Measurements from ENCODE around the gene BRS3.
"Not testable (repeated sequence)": the region's sequence is repeated elsewhere in the genome, so short reads cannot be mapped to it uniquely, and the experiment has no call there.

Gene BRS3

DNA sequence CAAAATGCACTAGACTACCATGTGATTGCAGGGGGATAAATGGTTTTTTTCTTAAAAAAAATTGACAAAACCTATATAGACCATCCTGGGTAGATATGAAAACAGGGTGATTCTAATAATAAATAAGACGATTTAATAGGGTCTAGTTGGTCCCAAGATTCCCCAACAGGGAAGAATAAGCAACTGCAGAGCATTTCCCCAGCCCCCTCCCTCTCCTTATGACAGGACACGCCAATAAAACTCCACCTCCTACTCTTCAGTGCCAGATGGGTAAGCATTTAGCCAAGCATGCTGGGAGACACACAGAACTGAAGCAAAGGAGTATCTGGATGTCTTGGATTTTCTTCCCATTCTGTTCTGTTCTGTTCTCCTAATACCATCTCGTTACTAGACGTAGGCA lies at the start of gene BRS3:
Gene BRS3, plus strand, starts transcription at position 301 of the 400 bp plus-strand sequence. CDS start 168 bp downstream, outside the sequence.
- DNase-seq (ENCODE audit: low spot score) = no peak

DNA sequence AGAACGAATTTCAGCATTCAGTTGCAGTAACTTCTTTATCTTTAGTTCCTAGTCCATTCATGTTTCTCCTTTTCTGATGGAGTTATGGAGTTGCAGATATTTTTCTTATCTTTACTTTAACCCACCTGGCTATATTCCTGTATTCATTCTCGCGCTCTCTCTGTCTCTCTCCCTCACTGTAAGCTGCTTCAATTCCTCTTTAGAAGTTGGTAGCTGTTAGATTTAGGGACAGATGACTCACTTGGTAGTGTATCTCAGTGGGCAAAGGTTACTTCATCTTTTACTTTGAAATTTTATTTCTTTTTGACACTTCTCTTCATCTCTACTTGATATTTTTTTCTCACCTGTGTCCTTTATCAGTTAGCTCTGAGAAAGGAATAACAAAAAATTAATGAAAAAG lies 49.6 kb upstream of the BRS3 start:
- no peak for DNase-seq (ENCODE audit: low spot score)

DNA sequence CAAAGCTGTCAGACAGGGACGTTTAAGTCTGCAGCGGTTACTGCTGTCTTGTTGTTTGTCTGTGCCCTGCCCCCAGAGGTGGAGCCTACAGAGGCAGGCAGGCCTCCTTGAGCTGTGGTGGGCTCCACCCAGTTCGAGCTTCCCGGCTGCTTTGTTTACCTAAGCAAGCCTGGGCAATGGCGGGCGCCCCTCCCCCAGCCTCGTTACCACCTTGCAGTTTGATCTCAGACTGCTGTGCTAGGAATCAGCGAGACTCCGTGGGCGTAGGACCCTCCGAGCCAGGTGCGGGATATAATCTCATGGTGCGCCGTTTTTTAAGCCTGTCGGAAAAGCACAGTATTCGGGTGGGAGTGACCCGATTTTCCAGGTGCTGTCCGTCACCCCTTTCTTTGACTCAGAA lies 42.1 kb upstream of the BRS3 start:
- not testable (repeated sequence) for DNase-seq (ENCODE audit: low spot score)

DNA sequence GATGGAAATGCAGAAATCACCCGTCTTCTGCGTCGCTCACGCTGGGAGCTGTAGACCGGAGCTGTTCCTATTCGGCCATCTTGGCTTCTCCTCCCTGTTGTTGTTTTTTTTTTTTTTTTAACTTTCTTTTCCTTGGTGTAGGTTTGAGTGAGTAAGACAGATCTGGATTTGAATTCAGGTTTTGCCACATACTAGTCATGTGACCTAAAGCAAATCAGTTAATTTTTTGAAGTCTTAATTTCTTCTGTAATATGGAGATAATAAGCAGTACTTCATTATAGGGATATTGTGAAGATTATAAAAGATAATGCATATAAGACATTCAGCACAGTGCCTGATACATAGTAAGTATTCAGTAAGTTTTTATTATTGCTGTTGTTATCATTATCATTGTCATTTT lies 41.5 kb upstream of the BRS3 start:
- DNase-seq (ENCODE audit: low spot score) = no peak

DNA sequence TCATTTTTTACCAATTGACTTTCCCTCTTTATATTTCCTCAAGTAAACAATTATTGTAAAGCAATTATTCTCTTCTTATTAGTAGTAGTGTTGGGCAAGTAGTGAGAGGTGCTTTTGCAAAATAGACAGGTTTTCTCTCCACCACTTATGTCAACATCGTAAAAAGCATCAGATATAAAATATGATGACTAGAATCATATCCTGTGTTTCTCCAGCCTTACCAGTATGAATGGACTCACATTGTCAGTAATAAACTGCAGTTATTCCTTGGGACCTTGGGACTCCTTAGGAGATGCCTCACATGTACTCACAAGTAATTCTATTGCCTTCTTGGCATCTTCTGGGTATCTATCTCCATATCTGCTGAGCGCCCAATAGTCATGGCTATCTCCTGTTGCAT lies 40.4 kb upstream of the BRS3 start:
- DNase-seq (ENCODE audit: low spot score) = no peak

DNA sequence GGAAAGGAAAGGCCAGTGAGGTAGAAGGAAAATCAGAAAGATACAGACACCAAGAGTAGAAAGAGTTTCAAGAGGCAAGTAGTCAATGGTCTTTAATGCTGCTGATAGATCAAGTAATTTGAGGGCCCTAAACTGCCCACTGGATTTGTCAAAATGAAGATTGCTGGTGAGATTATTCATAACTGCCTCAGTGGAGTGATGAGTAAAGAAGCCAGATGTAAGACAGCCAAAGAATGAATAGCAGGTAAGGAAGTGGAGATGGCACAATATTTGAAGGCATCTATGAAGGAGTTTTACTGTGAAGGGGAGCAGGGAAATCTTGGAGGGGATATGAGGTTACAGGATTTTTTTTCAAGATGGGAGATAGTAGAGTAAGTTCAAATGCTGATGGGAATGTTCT lies 39.8 kb upstream of the BRS3 start:
- no peak for DNase-seq (ENCODE audit: low spot score)

DNA sequence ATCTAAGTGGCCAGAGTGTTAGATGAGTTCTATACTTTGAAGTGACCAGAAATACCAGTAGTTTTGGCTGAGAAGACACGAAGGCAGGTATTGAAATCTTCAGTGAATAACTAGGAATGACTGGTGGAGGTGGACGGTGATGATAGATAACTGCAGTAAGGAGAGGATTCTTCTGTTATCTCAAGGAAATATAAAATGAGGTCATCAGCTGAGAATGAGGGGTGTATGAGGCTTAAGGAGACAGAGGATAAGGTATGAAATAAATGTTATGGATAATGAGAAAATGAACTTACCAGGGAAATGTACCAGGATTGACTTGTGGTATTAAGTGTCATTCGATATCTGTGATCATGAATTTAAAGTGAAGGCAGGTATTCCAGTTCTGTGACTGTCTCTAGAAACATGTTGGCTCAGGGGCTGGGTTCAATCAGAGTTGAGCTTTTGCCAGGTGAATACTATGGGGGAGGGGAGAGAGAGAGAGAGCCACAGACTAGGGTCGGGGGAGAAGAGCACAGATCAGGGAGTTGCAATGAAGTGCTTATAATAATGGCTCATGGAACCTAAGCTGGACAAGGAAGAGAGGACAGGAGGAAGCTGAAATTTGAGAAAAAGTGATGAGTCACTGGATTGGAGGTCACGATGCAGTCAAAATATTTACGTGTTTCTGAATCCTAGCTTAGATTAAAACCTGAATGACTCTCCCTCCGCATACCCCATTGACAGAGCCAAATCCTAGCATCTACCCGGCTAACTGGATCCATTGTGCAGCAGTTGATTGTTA lies 37.5 kb upstream of the BRS3 start:
- DNase-seq (ENCODE audit: low spot score) = no peak

DNA sequence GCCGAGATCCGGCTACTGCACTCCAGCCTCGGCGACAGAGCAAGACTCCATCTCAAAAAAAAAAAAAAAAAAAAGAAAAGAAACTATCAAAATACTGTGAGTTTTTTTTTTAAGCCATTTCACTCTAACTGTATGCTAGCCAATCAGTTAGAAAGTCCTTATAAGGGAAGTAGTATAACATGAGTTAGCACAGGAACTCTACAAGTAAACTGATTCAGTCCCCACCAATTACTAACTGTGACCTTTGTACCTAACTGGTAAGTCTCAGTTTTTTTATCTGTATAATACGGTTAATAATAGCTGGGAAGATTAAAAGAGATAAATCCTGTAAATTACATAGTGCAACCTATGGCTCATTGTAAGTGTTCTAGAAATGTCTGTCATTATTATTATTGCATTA lies 35.1 kb upstream of the BRS3 start:
- DNase-seq (ENCODE audit: low spot score) = no peak

DNA sequence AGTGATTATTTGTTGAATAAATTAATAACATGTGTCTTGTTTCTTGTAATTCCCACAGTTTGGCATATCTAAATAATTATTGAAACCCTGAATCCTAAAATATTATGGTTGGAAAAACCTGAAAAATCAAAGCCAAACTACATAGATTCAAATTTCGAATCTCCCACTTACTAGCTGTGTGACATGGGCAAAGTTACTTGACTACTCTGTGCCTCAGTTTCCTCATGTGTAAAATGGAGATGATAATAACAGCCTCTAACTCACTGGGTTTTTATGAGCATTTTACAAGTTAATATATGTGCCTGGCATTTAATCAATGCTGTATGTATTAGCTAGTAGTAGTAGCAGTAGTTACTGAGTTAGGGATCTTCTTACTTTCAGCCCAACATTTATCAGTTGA lies 34.6 kb upstream of the BRS3 start:
- DNase-seq (ENCODE audit: low spot score) = no peak

DNA sequence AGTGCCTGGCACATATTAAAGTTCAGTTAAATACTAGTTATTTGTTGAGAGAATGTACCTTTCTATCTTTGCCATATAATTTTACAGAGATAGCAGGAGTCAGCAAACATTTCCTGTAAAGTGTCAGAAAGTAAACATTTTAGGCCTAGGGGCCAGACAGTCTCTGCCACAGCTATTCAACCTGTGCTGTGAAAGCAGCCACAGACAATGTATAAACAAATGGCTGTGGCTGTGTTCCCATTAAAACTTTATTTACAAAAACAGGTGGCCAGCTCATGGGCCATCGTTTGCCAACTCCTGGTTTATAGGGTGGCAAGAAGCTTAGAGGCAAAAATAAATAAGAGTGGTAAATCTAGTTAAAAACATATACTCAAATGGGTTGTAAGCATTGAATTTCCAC lies 34.0 kb upstream of the BRS3 start:
- no peak for DNase-seq (ENCODE audit: low spot score)

DNA sequence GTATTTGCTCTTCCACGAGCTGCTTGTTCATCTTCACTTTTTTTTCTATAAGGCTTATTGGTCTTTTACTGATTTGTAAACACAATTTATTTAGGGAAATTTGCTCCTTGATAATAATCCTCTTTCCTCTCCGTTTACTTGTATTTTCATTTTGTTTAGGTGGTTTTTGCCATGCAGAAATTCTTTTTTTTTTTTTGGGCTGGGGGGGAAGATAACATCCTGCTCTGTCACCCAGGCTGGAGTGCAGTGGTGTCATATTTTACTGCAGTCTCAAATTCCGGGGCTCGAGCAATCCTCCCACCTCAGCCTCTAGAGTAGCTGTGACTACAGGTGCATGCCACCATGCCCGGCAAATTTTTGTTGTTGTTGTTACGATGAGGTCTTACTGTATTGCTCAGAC lies 31.6 kb upstream of the BRS3 start:
- DNase-seq (ENCODE audit: low spot score) = no peak

DNA sequence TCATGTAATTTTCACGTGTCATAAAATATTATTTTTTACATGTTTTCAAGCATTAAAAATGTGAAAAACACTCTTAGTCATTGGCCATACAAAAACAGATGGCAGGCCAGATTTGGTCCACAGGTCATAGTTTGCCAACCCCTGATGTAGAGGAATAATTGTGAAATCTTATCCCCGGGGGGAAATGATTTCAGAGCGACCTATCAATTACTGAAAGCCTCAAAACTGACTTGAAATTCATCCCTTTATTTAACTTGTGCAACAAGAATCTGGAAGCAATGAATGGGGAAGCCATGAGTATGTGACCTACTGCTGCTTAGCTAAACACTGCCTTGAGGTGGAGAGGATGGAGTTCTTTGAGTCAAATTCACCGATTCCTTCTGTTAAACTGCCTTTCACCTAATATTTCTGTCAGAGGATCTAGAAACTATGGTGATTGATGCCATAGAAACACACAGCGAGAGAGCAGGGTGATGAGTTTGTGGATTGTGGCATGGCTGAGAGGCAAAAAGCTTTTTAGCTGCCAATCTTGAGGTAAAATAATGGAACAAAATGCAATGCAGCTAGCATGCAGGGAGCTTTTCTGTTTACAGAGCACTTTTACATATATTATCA lies 30.3 kb upstream of the BRS3 start:
- no peak for DNase-seq (ENCODE audit: low spot score)

DNA sequence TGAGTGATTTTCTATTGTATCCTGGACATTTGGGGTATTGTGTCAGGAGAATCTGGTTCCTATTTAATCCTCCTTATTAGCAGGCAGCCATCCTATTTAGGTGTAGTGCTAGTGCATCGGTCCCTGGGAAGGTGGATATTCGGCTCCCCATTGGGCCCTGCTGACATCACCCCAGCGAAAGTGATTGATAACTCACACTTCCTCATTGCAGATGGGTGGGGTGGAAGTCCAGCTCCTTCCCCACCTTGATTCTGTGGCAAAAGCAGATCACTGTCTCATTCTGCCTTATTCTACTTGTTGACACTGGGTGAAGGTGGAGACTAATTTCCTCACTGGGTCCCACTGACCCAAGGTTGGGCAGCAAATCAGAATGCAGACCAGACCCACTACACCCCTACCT lies 23.2 kb upstream of the BRS3 start:
- no peak for DNase-seq (ENCODE audit: low spot score)

DNA sequence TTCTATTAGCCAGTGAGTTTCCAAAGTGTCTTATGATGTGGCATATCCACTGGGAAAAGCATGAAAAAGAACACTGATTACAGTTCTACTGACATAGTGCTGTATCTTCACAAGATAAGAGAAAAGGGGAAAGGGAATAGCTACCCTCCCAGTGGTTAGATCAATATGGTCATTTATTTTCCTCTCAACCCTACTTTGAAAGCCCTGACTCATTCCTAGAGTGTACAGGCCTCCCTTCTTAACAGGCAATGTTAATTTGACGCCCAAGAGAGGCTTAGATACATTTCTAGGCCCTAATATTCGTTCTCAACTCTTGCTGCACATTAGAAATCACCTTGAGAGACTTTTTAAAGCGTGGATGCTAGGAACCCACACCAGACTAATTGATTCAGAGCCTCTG lies 20.4 kb upstream of the BRS3 start:
- DNase-seq (ENCODE audit: low spot score) = no peak

DNA sequence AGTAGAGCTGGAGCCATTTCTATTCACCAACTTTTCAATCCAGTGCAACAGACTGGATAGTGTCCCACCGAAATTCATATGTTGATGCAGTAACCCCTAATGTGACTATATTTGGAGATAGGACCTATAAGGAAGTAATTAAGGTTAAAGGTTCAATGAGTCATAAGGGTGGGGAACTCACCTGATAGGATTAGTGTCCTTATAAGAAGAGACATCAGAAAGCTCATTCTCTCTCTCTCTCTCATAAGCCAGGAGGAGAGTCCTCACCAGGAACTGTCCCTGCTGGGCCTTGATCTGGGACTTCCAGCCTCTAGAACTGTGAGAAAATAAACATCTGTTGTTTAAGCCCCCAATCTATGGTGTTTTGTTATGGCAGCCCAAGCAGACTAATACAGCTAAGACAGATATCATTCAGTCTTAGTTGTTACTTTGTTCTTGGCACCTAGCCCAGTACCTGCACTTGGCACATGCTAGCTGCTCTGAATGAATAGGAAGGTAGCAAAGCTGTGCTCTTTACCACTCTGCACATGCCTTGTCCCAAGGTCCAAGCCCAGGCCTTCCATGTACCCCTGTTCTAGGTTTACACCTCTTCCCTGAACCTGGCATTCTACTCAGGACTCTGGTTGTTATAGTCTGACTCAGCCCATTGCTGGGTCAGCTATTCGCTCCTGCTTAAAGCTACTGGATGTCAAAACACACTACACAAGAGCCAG lies 19.2 kb upstream of the BRS3 start:
- no peak for DNase-seq (ENCODE audit: low spot score)

DNA sequence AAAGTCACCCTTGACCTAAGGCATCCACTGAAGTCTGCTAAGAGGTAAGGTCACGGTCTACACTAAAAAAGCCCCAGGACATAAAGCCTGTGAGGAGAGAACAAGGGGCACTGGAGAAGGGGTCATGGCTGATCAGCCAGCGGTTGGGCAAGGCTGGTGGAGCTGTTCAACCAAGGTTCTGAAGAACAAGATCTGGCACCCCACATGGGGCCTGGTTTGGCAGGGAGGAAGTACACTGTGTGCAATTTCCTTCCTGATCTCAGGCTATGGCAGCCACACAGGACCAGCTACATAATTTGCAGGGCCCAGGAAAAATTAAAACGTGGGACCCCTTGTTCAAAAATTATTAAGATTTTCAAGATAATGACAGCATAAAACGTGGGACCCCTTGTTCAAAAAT lies 14.1 kb upstream of the BRS3 start:
- DNase-seq (ENCODE audit: low spot score) = no peak

DNA sequence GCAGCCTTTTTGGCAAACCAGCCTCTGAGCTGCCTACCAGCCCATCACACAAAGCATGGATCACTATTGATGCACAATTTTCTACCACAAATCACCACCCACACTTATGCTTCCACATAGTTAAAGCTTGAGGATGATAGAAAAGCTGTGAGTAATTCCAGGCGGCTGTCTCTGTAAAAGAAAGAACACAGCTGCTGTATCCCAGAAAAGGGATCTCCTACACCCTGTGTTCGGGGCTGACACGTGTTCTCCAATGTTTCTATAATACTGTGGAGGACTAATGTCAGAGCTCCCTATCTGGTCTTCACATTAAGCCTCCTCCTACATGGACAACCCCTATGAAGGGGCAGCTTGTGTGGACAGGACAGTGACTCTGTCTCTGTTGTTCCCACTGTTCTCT lies 12.5 kb upstream of the BRS3 start:
- no peak for DNase-seq (ENCODE audit: low spot score)

DNA sequence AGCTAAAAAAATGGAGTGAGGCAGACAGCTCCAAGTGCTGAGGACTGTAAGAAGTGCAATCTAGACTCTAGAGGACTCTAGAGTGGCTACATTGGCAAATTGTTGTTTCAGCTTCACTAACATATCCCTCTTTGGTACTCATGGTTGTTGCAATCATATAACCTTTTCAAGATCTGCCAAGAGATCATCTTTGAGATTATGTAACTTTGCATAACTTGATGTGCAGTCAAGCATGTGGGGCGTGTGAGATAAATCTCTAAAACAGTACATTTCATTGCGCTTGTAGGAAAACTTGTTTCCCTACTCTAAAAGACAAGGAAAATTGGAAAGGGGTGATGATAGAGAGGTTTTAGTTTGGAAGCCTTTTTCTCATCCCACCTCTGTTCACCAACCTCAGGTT lies 11.2 kb upstream of the BRS3 start:
- DNase-seq (ENCODE audit: low spot score) = no peak

DNA sequence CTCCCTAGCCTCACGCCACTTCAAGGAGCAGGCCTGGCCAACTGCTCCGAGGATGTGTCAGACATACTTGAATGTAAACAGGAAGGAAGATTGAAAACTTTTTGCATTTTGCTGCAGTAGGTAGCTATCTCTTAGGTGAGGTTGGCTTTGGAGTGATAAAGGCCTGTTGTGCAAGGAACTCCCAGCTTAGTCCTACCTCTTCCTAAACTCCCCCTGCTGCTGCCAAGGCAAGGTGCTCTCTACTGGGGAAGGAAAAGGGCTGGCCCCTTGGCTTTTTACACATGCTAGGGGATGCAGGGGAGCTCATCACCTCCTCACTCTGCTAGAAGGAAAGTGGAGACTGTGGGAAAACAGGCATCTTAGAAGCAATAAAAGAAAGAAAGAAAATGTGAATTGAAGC lies 10.7 kb upstream of the BRS3 start:
- DNase-seq (ENCODE audit: low spot score) = no peak

DNA sequence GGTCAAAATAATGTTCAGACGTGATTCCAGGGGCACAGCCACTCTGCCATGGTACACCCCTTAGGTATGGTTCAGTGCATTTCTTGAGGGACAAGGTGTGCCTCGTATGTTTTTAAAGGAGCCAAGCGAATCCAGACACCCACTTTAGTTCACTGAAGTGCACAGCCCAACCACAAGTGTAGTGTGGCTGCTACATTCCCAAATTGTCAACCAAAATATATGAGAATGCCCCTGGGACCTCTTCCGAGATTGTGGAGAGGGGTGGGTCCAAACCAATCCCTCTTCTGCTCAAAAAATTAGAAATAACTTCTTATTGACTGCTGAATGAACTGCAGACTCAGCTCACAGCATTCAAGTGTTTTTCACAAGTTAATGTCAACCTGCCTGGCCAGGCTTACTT lies 7.4 kb upstream of the BRS3 start:
- DNase-seq (ENCODE audit: low spot score) = no peak

DNA sequence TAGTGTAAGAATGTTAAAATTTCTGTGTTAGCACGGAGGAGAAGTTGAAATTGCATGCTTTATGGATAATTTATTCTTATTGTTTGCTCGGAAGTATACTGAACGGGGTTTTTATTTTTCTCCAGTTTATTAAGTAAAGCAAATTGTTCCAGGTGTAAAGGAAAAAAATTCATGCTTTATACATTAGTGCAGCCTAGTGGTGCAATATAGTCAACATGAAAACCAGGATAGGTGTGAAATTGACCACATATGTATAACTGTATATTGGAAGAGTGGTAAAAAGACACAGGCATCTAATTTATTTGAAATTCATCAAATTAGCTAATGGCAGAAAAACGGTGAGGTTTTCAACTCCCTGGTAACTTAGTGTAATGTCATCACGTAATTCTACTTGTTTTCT lies 959 bp downstream of the BRS3 start:
- DNase-seq (ENCODE audit: low spot score) = no peak

DNA sequence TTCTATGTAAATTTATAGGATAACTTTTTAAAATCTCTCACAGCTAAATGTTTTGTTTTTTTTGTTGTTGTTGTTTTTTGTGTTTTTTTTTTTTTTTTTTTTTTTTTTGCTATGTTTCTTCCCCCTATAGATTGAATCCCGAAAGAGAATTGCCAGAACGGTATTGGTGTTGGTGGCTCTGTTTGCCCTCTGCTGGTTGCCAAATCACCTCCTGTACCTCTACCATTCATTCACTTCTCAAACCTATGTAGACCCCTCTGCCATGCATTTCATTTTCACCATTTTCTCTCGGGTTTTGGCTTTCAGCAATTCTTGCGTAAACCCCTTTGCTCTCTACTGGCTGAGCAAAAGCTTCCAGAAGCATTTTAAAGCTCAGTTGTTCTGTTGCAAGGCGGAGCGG lies 4.1 kb downstream of the BRS3 start:
- no peak for DNase-seq (ENCODE audit: low spot score)

DNA sequence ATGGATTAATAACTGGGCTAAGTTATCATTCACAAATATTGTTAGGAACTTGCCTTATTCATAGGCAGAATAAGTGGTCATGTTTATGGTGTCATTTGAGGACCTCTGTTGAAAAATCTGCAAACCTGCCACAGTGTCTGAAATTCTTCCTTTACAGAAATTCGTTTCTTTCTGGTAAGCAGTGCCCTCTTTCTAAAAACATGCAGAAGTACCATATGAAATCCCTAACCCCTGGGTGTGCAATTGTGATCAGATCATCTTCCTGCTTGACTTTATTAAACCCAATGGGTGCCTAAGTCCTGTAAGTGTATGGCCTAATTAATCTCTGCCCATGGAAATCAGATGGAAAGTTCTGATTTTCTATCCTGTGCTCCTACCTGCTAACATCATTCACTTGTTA lies 5.3 kb downstream of the BRS3 start:
- DNase-seq (ENCODE audit: low spot score) = no peak

DNA sequence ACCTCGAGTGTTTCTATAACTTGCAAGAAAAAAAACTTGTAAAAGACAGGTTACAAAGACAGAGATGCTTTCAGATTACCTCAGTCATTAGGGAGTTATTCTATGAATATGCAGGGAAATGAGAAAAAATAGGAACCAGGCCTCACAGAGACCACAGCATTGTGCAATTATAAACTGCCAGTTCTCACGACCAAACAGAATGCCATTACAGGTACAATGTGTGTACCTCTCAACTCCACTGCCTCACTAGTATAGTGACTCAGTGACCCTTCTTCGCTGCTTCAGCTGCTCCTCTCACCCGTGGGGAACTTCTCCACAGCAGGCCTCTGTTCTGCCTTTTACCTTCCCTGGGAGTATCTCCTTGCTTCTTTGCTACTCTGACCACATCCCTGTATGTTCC lies 7.3 kb downstream of the BRS3 start:
- DNase-seq (ENCODE audit: low spot score) = no peak
